SU-DHL-6 (cell line): ENCODE results near the gene CLDN5.

Source experiments
- EZH2phosphoT487 ChIP-seq: fragments of 200-600 bp; sonication (generic), shearing (Covaris generic); conservative IDR thresholded peaks from 2 replicates; pipeline ENCODE4 v1.6.1; 2018; ENCODE audit warnings: mild to moderate bottlenecking, antibody characterized with exemption, low read length, moderate library complexity, mixed read lengths
- TF ChIP-seq, protein P1 (sequence below): fragments of 200-600 bp; sonication (generic); IDR thresholded peaks from one replicate; pipeline ENCODE4 v1.5.1; 2017; ENCODE audit warnings: antibody characterized with exemption, mild to moderate bottlenecking, low read length, moderate library complexity; ENCODE audit not compliant: insufficient read depth, poor library complexity, severe bottlenecking

GRCh38 chr22:19533857-19534256, 9.6 kb upstream of the CLDN5 start:
- TF ChIP-seq, protein P1, sequence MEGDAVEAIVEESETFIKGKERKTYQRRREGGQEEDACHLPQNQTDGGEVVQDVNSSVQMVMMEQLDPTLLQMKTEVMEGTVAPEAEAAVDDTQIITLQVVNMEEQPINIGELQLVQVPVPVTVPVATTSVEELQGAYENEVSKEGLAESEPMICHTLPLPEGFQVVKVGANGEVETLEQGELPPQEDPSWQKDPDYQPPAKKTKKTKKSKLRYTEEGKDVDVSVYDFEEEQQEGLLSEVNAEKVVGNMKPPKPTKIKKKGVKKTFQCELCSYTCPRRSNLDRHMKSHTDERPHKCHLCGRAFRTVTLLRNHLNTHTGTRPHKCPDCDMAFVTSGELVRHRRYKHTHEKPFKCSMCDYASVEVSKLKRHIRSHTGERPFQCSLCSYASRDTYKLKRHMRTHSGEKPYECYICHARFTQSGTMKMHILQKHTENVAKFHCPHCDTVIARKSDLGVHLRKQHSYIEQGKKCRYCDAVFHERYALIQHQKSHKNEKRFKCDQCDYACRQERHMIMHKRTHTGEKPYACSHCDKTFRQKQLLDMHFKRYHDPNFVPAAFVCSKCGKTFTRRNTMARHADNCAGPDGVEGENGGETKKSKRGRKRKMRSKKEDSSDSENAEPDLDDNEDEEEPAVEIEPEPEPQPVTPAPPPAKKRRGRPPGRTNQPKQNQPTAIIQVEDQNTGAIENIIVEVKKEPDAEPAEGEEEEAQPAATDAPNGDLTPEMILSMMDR, result no peak
- no peak for TF ChIP-seq EZH2phosphoT487
